ENCODE data around the gene SLC7A6.

The SLC7A6 gene

GRCh38 chr16:68235108-68235886, 29.0 kb upstream of the SLC7A6 start:
- no peak for DNase-seq

GRCh38 chr16:68235887-68236136, 28.5 kb upstream of the SLC7A6 start, which contains the start of gene ESRP2:
Gene ESRP2 (minus strand): TSS chr16:68236127. CDS start chr16:68236045, 82 bp downstream.
- no peak for DNase-seq

GRCh38 chr16:68236137-68236825, 28.0 kb upstream of the SLC7A6 start:
- peak; percentile 58 for DNase-seq

- DNase-seq = no peak
Measured at GRCh38 chr16:68236826-68237242, 27.5 kb upstream of the SLC7A6 start.

GRCh38 chr16:68237243-68238028, 26.9 kb upstream of the SLC7A6 start:
- peak; percentile 91 for DNase-seq

GRCh38 chr16:68238029-68238345, 26.3 kb upstream of the SLC7A6 start:
- no peak for DNase-seq

- no peak for DNase-seq
Measured at GRCh38 chr16:68242085-68242484, 22.2 kb upstream of the SLC7A6 start.

- no peak for DNase-seq
Measured at GRCh38 chr16:68242926-68243858, 21.1 kb upstream of the SLC7A6 start.

GRCh38 chr16:68244481-68244902, 19.8 kb upstream of the SLC7A6 start:
- no peak for DNase-seq

- DNase-seq = peak; percentile 99
Measured at GRCh38 chr16:68244903-68245853, 19.1 kb upstream of the SLC7A6 start, which contains the start of gene PLA2G15. Gene PLA2G15 (plus strand): TSS chr16:68245373. CDS start chr16:68245427, 54 bp downstream.

- DNase-seq = no peak
Measured at GRCh38 chr16:68246121-68246520, 18.2 kb upstream of the SLC7A6 start.

- no peak for DNase-seq
Measured at GRCh38 chr16:68246666-68247065, 17.7 kb upstream of the SLC7A6 start.

GRCh38 chr16:68247400-68247799, 16.9 kb upstream of the SLC7A6 start:
- no peak for DNase-seq

- DNase-seq = no peak
Measured at GRCh38 chr16:68247932-68248331, 16.4 kb upstream of the SLC7A6 start.

- no peak for DNase-seq
Measured at GRCh38 chr16:68249371-68249770, 15.0 kb upstream of the SLC7A6 start.

- DNase-seq = no peak
Measured at GRCh38 chr16:68250951-68251350, 13.4 kb upstream of the SLC7A6 start.

GRCh38 chr16:68251832-68252231, 12.5 kb upstream of the SLC7A6 start:
- DNase-seq = no peak

GRCh38 chr16:68252383-68252782, 11.9 kb upstream of the SLC7A6 start:
- DNase-seq = no peak

- DNase-seq = no peak
Measured at GRCh38 chr16:68253721-68254120, 10.6 kb upstream of the SLC7A6 start.

GRCh38 chr16:68255712-68256111, 8.6 kb upstream of the SLC7A6 start:
- DNase-seq = no peak

GRCh38 chr16:68257251-68257905, 6.9 kb upstream of the SLC7A6 start:
- no peak for DNase-seq

Measured in activated T-cell treated with anti-CD3 and anti-CD28 coated beads, Interleukin-2, amount 50 U/mL, for 1 hour (primary cell).